HEK293T (cell line): Measurements from ENCODE around the gene POLE4.

Experiments
- CTCF ChIA-PET: fragments of 350-600 bp; formaldehyde crosslinking; extraction: SDS; loops from one replicate; lab custom pipeline; 2021; ENCODE audit warnings: antibody characterized with exemption, inconsistent platforms; lab: Yijun Ruan, JAX
- POLR2A ChIA-PET: fragments of 350-600 bp; formaldehyde crosslinking; extraction: SDS; loops from one replicate; lab custom pipeline; 2020; ENCODE audit warnings: antibody characterized with exemption, inconsistent platforms; lab: Yijun Ruan, JAX
- DNase-seq: peaks from one replicate; pipeline ENCODE4 v3.0.0; 2012; ENCODE audit warnings: mixed read lengths; ENCODE audit errors: extremely low spot score
- ARNT ChIP-seq: fragments of 450-650 bp; IDR thresholded peaks from 2 replicates; pipeline ENCODE4 v1.6.1; 2017; ENCODE audit warnings: mild to moderate bottlenecking
- BHLHE40 ChIP-seq: fragments of 450-650 bp; IDR thresholded peaks from 2 replicates; pipeline ENCODE4 v1.6.1; 2016; ENCODE audit warnings: mild to moderate bottlenecking, moderate library complexity, borderline replicate concordance
- CTBP1 ChIP-seq: fragments of 450-650 bp; IDR thresholded peaks from 2 replicates; pipeline ENCODE4 v1.6.1; 2016; ENCODE audit warnings: borderline replicate concordance
- ELF4 ChIP-seq: fragments of 450-650 bp; IDR thresholded peaks from 2 replicates; pipeline ENCODE4 v1.6.1; 2017; ENCODE audit warnings: antibody characterized with exemption
- FOXA1 ChIP-seq: fragments of 450-650 bp; IDR thresholded peaks from 2 replicates; pipeline ENCODE4 v1.6.1; 2016; ENCODE audit warnings: mild to moderate bottlenecking
- FOXK2 ChIP-seq: fragments of 450-650 bp; IDR thresholded peaks from 2 replicates; pipeline ENCODE4 v1.6.1; 2016; ENCODE audit warnings: mild to moderate bottlenecking
- FOXM1 ChIP-seq: fragments of 450-650 bp; IDR thresholded peaks from 2 replicates; pipeline ENCODE4 v1.6.1; 2017; ENCODE audit warnings: mild to moderate bottlenecking, borderline replicate concordance
- HDGF ChIP-seq: fragments of 450-650 bp; IDR thresholded peaks from 2 replicates; pipeline ENCODE4 v1.6.1; 2017; ENCODE audit warnings: antibody characterized with exemption, borderline replicate concordance
- L3MBTL2 ChIP-seq: fragments of 450-650 bp; conservative IDR thresholded peaks from 2 replicates; pipeline ENCODE4 v1.6.1; 2016; ENCODE audit warnings: mild to moderate bottlenecking
- LEF1 ChIP-seq: fragments of 450-650 bp; IDR thresholded peaks from 2 replicates; pipeline ENCODE4 v1.6.1; 2017; ENCODE audit warnings: mild to moderate bottlenecking, borderline replicate concordance
- NFRKB ChIP-seq: fragments of 450-650 bp; IDR thresholded peaks from 2 replicates; pipeline ENCODE4 v1.6.1; 2016; ENCODE audit warnings: mild to moderate bottlenecking, moderate library complexity
- PKNOX1 ChIP-seq: fragments of 450-650 bp; IDR thresholded peaks from 2 replicates; pipeline ENCODE4 v1.6.1; 2016
- SP1 ChIP-seq: fragments of 450-650 bp; IDR thresholded peaks from 2 replicates; pipeline ENCODE4 v1.6.1; 2017
- SUZ12 ChIP-seq: fragments of 450-650 bp; IDR thresholded peaks from 2 replicates; pipeline ENCODE4 v1.6.1; 2016; ENCODE audit warnings: mild to moderate bottlenecking
- TARDBP ChIP-seq: fragments of 450-650 bp; IDR thresholded peaks from 2 replicates; pipeline ENCODE4 v1.6.1; 2016
- ZNF384 ChIP-seq: fragments of 450-650 bp; IDR thresholded peaks from 2 replicates; pipeline ENCODE4 v1.6.1; 2016

The POLE4 gene

GRCh38 chr2:74919827-74920226 is 38.6 kb upstream of the POLE4 start:
- DNase-seq: peak; percentile 86

GRCh38 chr2:74921236-74921736 is 37.2 kb upstream of the POLE4 start:
- no peak for DNase-seq
- ChIA-PET CTCF (no interaction called here), POLR2A (no interaction called here)
- TF ChIP-seq NFRKB: no peak
- no peak for TF ChIP-seq CTBP1
- TF ChIP-seq ARNT: no peak
- no peak for TF ChIP-seq PKNOX1

More at GRCh38 chr2:74919827-74920226, 38.6 kb upstream of the POLE4 start:
- ChIA-PET CTCF (interaction anchor here (0.8 kb wide), 1 partner anchor 424 kb away, joined by 4 read pairs; no protein-coding TSS in a partner anchor), POLR2A (no interaction called here)
- TF ChIP-seq CTBP1: peak; percentile 29; the same call in 1 of the 2 replicates
- TF ChIP-seq HDGF: no peak

DNA sequence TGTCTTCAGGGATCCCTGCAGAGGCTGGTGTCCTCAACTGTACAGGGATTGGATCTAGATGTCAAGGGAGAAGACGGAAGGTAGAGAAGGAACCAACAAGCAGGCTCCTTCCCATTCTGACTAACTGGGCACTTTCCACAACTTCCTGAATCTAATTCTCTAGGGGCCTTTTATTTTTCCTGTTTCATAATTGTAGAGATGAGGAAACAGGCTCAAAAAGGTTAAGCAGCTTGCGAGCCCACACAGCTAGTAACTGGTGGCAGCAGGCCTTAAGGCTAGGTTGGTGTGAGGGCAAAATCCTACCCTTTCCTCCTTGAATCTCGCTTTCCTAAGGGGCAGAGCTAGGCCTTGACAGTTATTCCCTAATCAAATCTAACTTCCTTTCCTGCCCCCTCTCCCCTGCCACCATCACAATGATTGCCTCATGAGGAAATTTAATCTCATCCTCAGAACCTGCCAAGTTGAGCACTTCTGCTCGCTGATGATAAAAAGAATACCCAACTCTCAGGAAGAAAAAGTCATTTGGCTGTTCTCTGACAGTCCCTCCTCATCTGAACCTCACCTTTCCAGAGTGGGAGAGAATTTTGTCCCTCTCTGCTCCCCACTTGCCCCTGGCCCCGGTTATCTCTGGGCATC is 35.7 kb upstream of the POLE4 start:
- ChIA-PET CTCF (no interaction called here), POLR2A (no interaction called here)
- DNase-seq: no peak
- TF ChIP-seq ARNT (no peak), PKNOX1 (no peak), SP1 (no peak), L3MBTL2 (no peak), FOXM1 (no peak), NFRKB (no peak), TARDBP (no peak), HDGF (no peak), CTBP1 (no peak), FOXK2 (no peak), ELF4 (no peak), ZNF384 (no peak), FOXA1 (no peak), LEF1 (no peak), BHLHE40 (no peak), SUZ12 (no peak)

DNA sequence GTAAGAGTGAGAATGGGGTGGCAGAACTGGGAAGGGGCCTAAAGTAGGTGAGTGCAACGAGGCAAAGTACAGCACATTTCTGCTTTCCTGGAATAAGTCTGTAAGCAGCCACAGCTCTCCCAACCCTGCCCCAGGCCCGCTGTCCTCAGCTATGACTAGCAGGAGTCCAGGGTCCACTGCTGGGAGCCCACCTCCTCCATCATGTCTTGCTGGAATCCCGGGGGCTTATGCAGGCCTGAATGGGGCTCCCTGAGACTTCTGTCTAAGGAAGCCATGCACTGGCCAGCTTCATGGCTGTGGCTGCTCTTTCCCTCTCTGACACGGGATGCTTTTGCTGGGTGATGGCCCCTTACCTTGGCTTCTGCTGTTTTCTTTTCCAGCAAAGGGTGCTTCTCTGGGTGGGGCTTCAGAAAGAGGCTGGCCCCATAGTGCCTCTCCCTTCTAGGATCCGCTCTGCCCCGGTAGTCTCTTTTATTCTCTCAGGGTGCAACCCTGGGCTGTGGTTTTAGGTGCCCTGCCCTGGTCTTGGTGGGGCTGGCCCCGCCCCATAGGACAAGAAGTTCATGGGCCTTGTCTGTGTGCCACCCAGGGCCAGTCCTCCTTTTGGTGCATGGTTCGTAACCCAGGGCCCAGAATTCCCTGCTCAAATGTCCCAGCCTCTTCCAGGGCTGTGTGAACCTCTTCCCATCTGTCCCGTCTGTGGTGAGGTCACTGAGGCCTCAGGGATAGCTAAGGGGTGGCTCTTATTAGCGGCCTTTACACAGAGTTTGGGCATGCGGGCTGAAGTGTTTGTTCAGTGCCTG is 33.8 kb upstream of the POLE4 start:
- POLR2A ChIA-PET: no interaction called here
- TF ChIP-seq SP1 (no peak), BHLHE40 (no peak), ARNT (no peak), L3MBTL2 (no peak), FOXK2 (no peak), LEF1 (no peak), FOXM1 (no peak), ELF4 (no peak), CTBP1 (no peak), HDGF (no peak), SUZ12 (no peak), NFRKB (no peak), ZNF384 (no peak), PKNOX1 (no peak), FOXA1 (no peak)
- CTCF ChIA-PET: no interaction called here
- no peak for DNase-seq

GRCh38 chr2:74925361-74925786 is 33.1 kb upstream of the POLE4 start:
- DNase-seq: no peak
- ChIA-PET POLR2A (no interaction called here), CTCF (no interaction called here)
- TF ChIP-seq LEF1 (no peak), HDGF (no peak), SP1 (no peak), ELF4 (no peak), BHLHE40 (no peak), FOXA1 (no peak), SUZ12 (no peak), ARNT (no peak)

DNA sequence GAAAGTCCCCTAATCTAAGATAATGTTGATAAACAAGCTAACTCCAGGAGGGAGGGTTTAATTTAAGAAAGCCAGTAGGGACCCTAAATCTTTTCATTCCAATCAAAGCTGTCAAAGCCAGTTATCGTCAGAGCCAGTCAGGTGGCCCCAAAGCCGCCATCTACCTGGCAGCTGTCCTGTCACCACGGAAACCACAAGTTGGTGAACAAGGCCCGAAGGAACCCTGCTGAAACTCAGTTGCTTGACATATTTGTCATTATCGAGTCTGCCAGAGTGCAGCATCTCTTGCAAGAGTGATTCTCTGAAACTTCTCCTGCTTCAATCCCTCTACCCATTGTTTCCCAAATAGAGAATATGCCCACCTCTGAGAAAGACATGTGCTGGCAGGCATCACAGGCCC is 30.8 kb upstream of the POLE4 start:
- no peak for TF ChIP-seq TARDBP
- no peak for TF ChIP-seq CTBP1
- no peak for TF ChIP-seq ZNF384
- CTCF ChIA-PET: no interaction called here

More for the DNA sequence above, 30.8 kb upstream of the POLE4 start:
- POLR2A ChIA-PET: no interaction called here
- no peak for DNase-seq
